Measurements from ENCODE around the gene ACSL3.
A peak's percentile ranks its signal among the peaks of the same experiment; 100 is the strongest.

The ACSL3 gene

DNA sequence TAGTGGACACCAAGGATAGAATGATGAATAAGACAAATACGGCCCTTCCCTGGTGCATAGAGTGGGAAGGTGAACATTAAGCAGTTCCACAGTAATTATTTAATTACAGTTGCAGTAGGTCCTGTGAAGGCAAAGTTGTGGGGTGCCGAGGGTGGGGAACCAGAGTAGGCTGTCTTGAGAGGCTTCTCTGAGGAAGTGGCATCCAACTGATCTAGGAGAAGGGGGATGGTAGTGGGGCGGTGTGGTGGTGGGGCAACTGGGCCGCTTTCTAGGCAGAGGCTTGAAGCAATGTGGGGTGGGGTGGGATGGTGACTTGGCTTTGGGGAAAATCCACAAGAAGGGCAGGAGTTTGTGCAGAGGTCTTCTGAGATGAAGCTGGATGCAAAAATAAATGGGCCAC is 11.7 kb downstream of the ACSL3 start:
- TF ChIP-seq, protein P1, sequence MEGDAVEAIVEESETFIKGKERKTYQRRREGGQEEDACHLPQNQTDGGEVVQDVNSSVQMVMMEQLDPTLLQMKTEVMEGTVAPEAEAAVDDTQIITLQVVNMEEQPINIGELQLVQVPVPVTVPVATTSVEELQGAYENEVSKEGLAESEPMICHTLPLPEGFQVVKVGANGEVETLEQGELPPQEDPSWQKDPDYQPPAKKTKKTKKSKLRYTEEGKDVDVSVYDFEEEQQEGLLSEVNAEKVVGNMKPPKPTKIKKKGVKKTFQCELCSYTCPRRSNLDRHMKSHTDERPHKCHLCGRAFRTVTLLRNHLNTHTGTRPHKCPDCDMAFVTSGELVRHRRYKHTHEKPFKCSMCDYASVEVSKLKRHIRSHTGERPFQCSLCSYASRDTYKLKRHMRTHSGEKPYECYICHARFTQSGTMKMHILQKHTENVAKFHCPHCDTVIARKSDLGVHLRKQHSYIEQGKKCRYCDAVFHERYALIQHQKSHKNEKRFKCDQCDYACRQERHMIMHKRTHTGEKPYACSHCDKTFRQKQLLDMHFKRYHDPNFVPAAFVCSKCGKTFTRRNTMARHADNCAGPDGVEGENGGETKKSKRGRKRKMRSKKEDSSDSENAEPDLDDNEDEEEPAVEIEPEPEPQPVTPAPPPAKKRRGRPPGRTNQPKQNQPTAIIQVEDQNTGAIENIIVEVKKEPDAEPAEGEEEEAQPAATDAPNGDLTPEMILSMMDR (IDR thresholded peaks at IDR 0.05; ENCODE audit: low read depth, low read length), result no peak
- H3K4me3 ChIP-seq (replicated peaks in 1 of 2; ENCODE audit: low read depth in 2 of 2, low read length in 2 of 2), result no peak overlapping the region
- DNase-seq (ENCODE audit: low read depth in 2 of 2), result no peak

DNA sequence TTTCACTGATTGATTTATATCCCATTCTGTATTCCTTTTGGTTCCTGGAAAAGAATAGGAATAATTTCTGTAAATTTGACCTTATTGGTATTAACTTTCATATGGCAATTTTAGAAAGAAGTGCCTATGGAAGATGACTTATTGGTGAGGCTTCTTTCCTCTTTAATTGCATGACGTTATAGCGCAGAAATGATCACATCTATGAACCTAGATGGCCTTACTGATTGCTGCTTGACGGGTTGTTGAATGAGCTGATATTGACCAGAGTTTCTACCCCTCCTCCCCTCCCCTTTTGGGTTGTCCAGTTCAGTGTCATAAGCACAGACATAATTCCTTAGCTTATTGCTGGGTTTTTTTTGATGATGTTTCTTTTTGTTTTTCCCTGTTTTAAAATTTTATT is 14.6 kb downstream of the ACSL3 start:
- DNase-seq (ENCODE audit: low read depth in 2 of 2), result no peak
- TF ChIP-seq, protein P1 (IDR thresholded peaks at IDR 0.05; ENCODE audit: low read depth, low read length), result no peak

DNA sequence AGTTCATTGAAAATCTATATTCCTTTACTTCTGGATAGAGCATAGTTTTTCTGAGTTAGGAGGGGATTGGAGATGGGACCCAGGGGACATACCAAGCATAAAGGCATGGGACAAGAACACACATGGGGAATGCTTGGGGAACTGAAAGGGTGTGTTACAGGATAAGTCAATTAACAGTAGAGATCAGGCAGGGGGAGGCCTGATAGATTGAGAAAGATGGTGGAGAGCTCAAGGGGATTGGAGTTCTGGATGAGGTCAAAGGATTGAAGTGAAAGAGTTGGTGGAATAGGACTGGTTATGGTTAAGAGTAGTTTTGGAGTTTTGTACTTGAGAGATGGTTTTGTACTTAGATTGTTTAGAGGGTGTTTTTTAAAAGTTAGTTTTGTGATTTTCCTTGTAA is 16.1 kb downstream of the ACSL3 start:
- TF ChIP-seq, protein P1 (IDR thresholded peaks at IDR 0.05; ENCODE audit: low read depth, low read length), result no peak

More for the DNA sequence above, 14.6 kb downstream of the ACSL3 start:
- no peak overlapping the region for H3K4me3 ChIP-seq (replicated peaks in 1 of 2; ENCODE audit: low read depth in 2 of 2, low read length in 2 of 2)

DNA sequence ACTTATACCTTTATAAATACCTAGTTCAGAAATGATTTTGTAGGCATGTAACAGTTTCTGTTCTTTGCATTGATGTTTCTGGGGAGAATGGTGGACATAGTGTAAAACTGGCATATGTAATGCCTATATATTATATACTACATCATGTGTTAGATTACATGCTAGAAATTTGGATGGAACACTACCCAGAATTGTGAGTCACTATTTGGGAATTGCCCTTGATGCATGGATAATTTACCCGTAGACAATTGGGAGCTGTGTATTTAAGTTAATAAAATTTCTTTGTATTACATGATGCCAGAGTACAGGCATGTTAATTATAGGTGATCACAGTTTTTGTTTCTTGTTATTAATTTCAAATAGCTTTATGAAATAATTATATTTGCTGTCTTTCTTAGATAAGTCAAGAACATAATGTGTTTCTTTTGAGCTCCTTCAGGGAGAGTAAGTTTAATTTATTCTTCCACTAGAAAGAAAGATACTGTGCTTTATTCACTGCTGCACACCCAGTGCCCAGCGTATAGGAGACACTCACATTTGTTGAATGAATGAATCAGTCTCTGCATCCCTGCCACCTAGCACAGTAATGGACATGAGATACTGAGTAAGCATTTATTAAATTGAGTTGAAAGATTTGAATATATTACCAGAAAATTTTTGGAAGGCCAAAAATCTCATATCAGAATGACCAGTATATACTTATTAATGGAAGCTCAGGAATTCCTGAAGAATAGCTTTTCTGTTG is 16.9 kb downstream of the ACSL3 start:
- no peak overlapping the region for H3K4me3 ChIP-seq (replicated peaks in 1 of 2; ENCODE audit: low read depth in 2 of 2, low read length in 2 of 2)
- DNase-seq (ENCODE audit: low read depth in 2 of 2), result no peak
- TF ChIP-seq, protein P1 (IDR thresholded peaks at IDR 0.05; ENCODE audit: low read depth, low read length), result no peak

More for the DNA sequence above, 16.1 kb downstream of the ACSL3 start:
- no peak for DNase-seq (ENCODE audit: low read depth in 2 of 2)
- no peak overlapping the region for H3K4me3 ChIP-seq (replicated peaks in 1 of 2; ENCODE audit: low read depth in 2 of 2, low read length in 2 of 2)

DNA sequence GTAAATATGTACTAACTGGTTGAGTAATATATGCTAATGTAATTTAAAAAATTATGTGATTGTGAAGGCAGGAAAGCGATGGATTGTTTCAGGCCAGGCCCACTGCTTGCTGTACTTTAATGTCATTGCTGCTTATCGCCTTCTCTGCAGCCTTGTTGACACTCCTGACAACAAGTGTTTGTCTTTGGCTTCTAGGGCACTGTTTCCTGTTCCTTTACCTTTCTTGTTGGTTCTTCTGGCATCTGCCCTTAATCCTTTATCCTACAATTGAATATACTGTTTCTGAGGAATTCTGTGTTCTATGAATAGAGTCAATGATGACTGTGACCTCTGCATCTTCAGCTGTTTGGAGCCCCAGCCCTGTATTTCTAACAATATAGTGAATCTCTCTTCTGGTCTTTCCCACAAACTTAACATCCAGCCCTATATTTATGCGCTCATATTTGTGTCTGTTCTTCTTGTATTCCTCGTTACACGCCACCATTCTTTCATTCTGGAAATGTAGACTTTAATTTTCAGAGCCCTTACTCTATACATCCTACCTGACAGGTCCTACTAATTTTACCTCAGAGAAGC is 17.6 kb downstream of the ACSL3 start:
- no peak overlapping the region for H3K4me3 ChIP-seq (replicated peaks in 1 of 2; ENCODE audit: low read depth in 2 of 2, low read length in 2 of 2)
- DNase-seq (ENCODE audit: low read depth in 2 of 2), result no peak
- TF ChIP-seq, protein P1 (IDR thresholded peaks at IDR 0.05; ENCODE audit: low read depth, low read length), result no peak

DNA sequence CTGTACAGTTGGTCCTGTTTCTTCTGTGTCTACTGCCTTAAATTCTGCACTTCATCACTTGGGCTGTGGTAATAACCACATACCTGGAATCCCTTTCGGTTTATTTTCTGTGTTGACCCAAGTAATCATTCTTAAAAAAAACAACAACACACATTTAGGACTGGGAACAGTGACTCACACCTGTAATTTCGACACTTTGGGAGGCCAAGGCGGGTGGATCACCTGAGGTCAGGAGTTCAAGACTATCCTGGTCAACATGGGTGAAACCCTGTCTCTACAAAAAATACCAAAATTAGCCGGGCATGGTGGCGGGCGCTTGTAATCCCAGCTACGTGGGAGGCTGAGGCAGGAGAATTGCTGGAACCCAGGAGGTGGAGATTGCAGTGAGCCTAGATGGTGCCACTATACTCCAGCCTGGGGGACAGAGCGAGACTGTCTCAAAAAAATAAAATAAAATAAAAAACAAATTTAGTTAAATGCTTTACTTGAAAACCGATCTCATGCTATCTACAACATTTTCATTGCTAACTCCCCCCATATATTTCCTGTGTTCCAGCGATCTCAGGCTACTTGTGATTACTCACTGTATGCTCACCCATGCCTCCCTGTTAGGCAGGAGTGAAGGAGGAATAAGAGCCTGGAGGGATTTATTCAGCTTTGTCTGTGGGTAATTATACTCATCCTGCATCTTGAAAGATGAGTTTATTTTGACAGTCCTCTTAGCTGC is 18.2 kb downstream of the ACSL3 start:
- TF ChIP-seq, protein P1 (IDR thresholded peaks at IDR 0.05; ENCODE audit: low read depth, low read length), result no peak
- DNase-seq (ENCODE audit: low read depth in 2 of 2), result peak; percentile 54 to 79
- H3K4me3 ChIP-seq (replicated peaks in 1 of 2; ENCODE audit: low read depth in 2 of 2, low read length in 2 of 2), result no peak overlapping the region

All from cardiac fibroblast (primary cell).